ENCODE data around the gene AQP7. TPM values are rescaled to one million over a fixed set of nuclear protein-coding genes. Genes with fewer than 3 reads are reported as not detected.
"Not testable (repeated sequence)": the region's sequence is repeated elsewhere in the genome, so short reads cannot be mapped to it uniquely, and the experiment has no call there.

Gene AQP7
- polyA plus RNA-seq (ENCODE audit: insufficient read length in 10 of 10), result 1 to 10 TPM; 1.0 to 6.8 (median 1.8) TPM
- long read RNA-seq, donor 1, partial matches to known transcripts, result 0 of 1 reads
- long read RNA-seq, donor 1, other reads (novel, unspliced or antisense), result 0 of 1 reads
- long read RNA-seq, donor 2, result 0 reads
- long read RNA-seq, donor 3, result 0 reads
- long read RNA-seq, donor 4, result 0 reads
- long read RNA-seq, donor 5, result 0 reads
- long read RNA-seq, donor 6, result 0 reads
- long read RNA-seq, donor 7, result 0 reads
- long read RNA-seq, donor 8, result 0 reads
- long read RNA-seq, donor 9, result 0 reads

- DNase-seq, result not testable (repeated sequence)
Observed at GRCh38 chr9:33402371-33402770, at the start of gene AQP7. TSS of gene AQP7 (minus strand) at chr9:33402568. CDS start at chr9:33401262, 1,306 bp downstream.

- DNase-seq, result no peak
Observed at GRCh38 chr9:33450621-33451146, 48.3 kb upstream of the AQP7 start.

GRCh38 chr9:33449715-33450114 lies 47.3 kb upstream of the AQP7 start:
- DNase-seq, result no peak

- peak in 1 of 3 donors; percentile 49 for DNase-seq
Observed at GRCh38 chr9:33447799-33448553, 45.6 kb upstream of the AQP7 start.

GRCh38 chr9:33446946-33447798 lies 44.8 kb upstream of the AQP7 start, which contains the start of gene AQP3:
TSS of gene AQP3 (minus strand) at chr9:33447593. CDS start at chr9:33447530, 63 bp downstream.
- peak; percentile 47 to 77 (median 50) for DNase-seq

GRCh38 chr9:33446240-33446945 lies 44.0 kb upstream of the AQP7 start:
- DNase-seq, result no peak

GRCh38 chr9:33445389-33446239 lies 43.2 kb upstream of the AQP7 start:
- DNase-seq, result no peak

GRCh38 chr9:33443464-33444154 lies 41.2 kb upstream of the AQP7 start:
- DNase-seq, result no peak

- DNase-seq, result no peak
Observed at GRCh38 chr9:33443047-33443446, 40.7 kb upstream of the AQP7 start.

GRCh38 chr9:33442125-33442524 lies 39.8 kb upstream of the AQP7 start:
- no peak for DNase-seq

- DNase-seq, result no peak
Observed at GRCh38 chr9:33440609-33441008, 38.2 kb upstream of the AQP7 start.

GRCh38 chr9:33440204-33440603 lies 37.8 kb upstream of the AQP7 start:
- DNase-seq, result no peak

GRCh38 chr9:33439731-33440130 lies 37.4 kb upstream of the AQP7 start:
- DNase-seq, result no peak

- DNase-seq, result no peak
Observed at GRCh38 chr9:33438926-33439680, 36.7 kb upstream of the AQP7 start.

- DNase-seq, result no peak
Observed at GRCh38 chr9:33437898-33438297, 35.5 kb upstream of the AQP7 start.

- no peak for DNase-seq
Observed at GRCh38 chr9:33437205-33437604, 34.8 kb upstream of the AQP7 start.

GRCh38 chr9:33436445-33436844 lies 34.1 kb upstream of the AQP7 start:
- no peak for DNase-seq

GRCh38 chr9:33435821-33436277 lies 33.5 kb upstream of the AQP7 start:
- DNase-seq, result no peak

Measured in muscle of back (tissue), 13 donors.